Ovary (tissue), 3 donors: ENCODE results near the gene LYST.

Source experiments
- CTCF ChIP-seq, 3 donors: fragments of 450-650 bp in 2 of 3; fragments of 200-600 bp in 1 of 3; IDR thresholded peaks; one replicate each; pipeline versions ENCODE4 v1.5.1 to v1.8.0; 2016 to 2022; ENCODE audit warnings: antibody characterized with exemption in 3 of 3, mild to moderate bottlenecking in 1 of 3
- EP300 ChIP-seq: sonication (generic); formaldehyde crosslinking; IDR thresholded peaks from one replicate; pipeline ENCODE4 v1.6.1; 2017; ENCODE audit warnings: antibody characterized with exemption
- POLR2A ChIP-seq: fragments of 450-650 bp; IDR thresholded peaks from one replicate; pipeline ENCODE4 v1.6.1; 2017; ENCODE audit warnings: antibody characterized with exemption, mild to moderate bottlenecking, moderate library complexity
- donor health status: DM: no; HTN: no; CAD: no.

DNA sequence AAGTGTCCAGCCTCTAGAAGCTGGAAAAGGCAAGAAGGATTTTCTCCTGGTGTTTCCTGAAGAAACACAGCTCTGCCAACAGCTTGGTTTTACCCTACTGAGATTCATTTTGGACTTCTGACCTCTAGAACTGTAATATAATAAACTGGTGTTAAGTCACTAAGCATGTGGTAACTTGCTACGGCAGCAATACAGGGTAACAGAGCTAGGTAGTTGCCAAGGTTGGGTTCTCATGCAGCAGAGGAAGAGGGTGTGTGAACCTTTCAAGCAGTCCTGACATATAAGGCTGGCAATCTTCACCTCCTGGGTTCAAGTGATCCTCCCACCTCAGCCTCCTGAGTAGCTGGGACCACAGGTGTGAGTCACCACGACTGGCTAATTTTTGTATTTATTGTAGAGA lies 253.1 kb downstream of the LYST start:
- no peak for TF ChIP-seq CTCF (IDR thresholded peaks at IDR 0.05)
- TF ChIP-seq POLR2A = no peak
- TF ChIP-seq EP300 = no peak
